H1 (cell line): Measurements from ENCODE around the gene KCNH1. TPM values are rescaled to one million over a fixed set of nuclear protein-coding genes. Genes with fewer than 3 reads are reported as not detected.

Source experiments
- CTCF ChIA-PET: fragments of 300-600 bp; sonication (Branson Sonifier 250); formaldehyde crosslinking; loops from one replicate; lab custom pipeline; 2021; ENCODE audit not compliant: partially characterized antibody; lab: Charles Lee
- POLR2A ChIA-PET: fragments of 300-600 bp; sonication (Branson Sonifier 250); formaldehyde crosslinking; loops from one replicate; lab custom pipeline; 2021; ENCODE audit warnings: inconsistent platforms; ENCODE audit not compliant: partially characterized antibody; lab: Charles Lee
- DNase-seq, 2 experiments: peaks; one replicate each; pipeline versions ENCODE4 v3.0.0 to v3.0.0-alpha.2; 2010 to 2022; ENCODE audit warnings: low spot score in 2 of 2, low read depth in 1 of 2, mixed read lengths in 1 of 2
- FAIRE-seq: peaks from 2 replicates; lab custom pipeline; 2011; peaks lifted over from hg19 to GRCh38; lab: Jason Lieb, UNC
- H2AFZ ChIP-seq: 2 replicates; pipeline ENCODE4 v1.8.1; 2012; ENCODE audit warnings: low read length, inconsistent platforms
- H2AK5ac ChIP-seq: 2 replicates; pipeline ENCODE4 v1.6.1; 2013; ENCODE audit warnings: low read depth, low read length
- H2BK120ac ChIP-seq: replicated peaks from 2 replicates; pipeline ENCODE3; 2013; ENCODE audit warnings: low read depth, low read length, inconsistent platforms
- H2BK12ac ChIP-seq: 2 replicates; pipeline ENCODE4 v1.6.1; 2013; ENCODE audit warnings: low read depth, low read length
- H2BK15ac ChIP-seq: 2 replicates; pipeline ENCODE4 v1.6.1; 2013; ENCODE audit warnings: low read length
- H2BK20ac ChIP-seq: 2 replicates; pipeline ENCODE4 v1.6.1; 2013; ENCODE audit warnings: low read length
- H2BK5ac ChIP-seq: 2 replicates; pipeline ENCODE4 v1.6.1; 2013; ENCODE audit warnings: low read depth, low read length
- H3K14ac ChIP-seq: 2 replicates; pipeline ENCODE4 v1.6.1; 2013; ENCODE audit warnings: inconsistent platforms; ENCODE audit not compliant: insufficient read length
- H3K18ac ChIP-seq: 2 replicates; pipeline ENCODE4 v1.6.1; 2013; ENCODE audit warnings: low read length; ENCODE audit errors: extremely low read depth
- H3K23ac ChIP-seq: 2 replicates; pipeline ENCODE4 v1.6.1; 2013; ENCODE audit warnings: inconsistent platforms; ENCODE audit not compliant: insufficient read length
- H3K23me2 ChIP-seq: 2 replicates; pipeline ENCODE4 v1.6.1; 2013; ENCODE audit warnings: low read depth, low read length
- H3K27ac ChIP-seq: 2 replicates; pipeline ENCODE4 v1.6.1; 2011; ENCODE audit warnings: low read depth, low read length, inconsistent platforms
- H3K27me3 ChIP-seq, 4 experiments: replicated peaks in 1 of 4; 1 replicate in 1 of 4; 2 replicates in 3 of 4; pipeline versions ENCODE4 v1.6.1 to v1.8.1; 2011 to 2013; ENCODE audit warnings: low read length in 3 of 4, mild to moderate bottlenecking in 3 of 4, inconsistent platforms in 2 of 4, mixed read lengths in 2 of 4, moderate library complexity in 1 of 4; ENCODE audit not compliant: control insufficient read depth in 3 of 4, insufficient read depth in 3 of 4; ENCODE audit errors: extremely low read depth in 1 of 4
- H3K36me3 ChIP-seq, 4 experiments: 2 replicates each; pipeline versions ENCODE4 v1.6.1 to v1.8.1; 2011 to 2013; ENCODE audit warnings: mild to moderate bottlenecking in 4 of 4, low read length in 3 of 4, moderate library complexity in 2 of 4, control low read depth in 1 of 4, inconsistent platforms in 1 of 4; ENCODE audit not compliant: insufficient read depth in 4 of 4, control insufficient read depth in 2 of 4
- H3K4ac ChIP-seq: replicated peaks from 2 replicates; pipeline ENCODE3; 2013; ENCODE audit warnings: low read length, low read depth, mixed read lengths, inconsistent platforms; ENCODE audit not compliant: insufficient read length
- H3K4me1 ChIP-seq, 4 experiments: replicated peaks in 1 of 4; 1 replicate in 1 of 4; 2 replicates in 3 of 4; pipeline versions ENCODE4 v1.6.1 to v1.8.1; 2011 to 2013; ENCODE audit warnings: low read length in 3 of 4, inconsistent platforms in 2 of 4, mixed read lengths in 1 of 4; ENCODE audit not compliant: insufficient read depth in 4 of 4, control insufficient read depth in 3 of 4
- H3K4me2 ChIP-seq, 2 experiments: 2 replicates each; pipeline versions ENCODE4 v1.6.1 to v1.8.1; 2011 to 2013; ENCODE audit warnings: low read depth in 2 of 2, low read length in 2 of 2, control low read depth in 1 of 2, inconsistent platforms in 1 of 2, mild to moderate bottlenecking in 1 of 2; ENCODE audit not compliant: insufficient read depth in 1 of 2
- H3K4me3 ChIP-seq, 4 experiments: fragments of 200-600, 300-600 bp in 1 of 4; sonication (generic), shearing (Covaris generic), sonication (Bioruptor Twin) in 1 of 4; 2 replicates each; pipeline versions ENCODE4 v1.5.1 to v1.8.1; 2011 to 2016; ENCODE audit warnings: low read length in 4 of 4, low read depth in 3 of 4, control low read depth in 2 of 4, inconsistent platforms in 2 of 4, mild to moderate bottlenecking in 2 of 4, mixed read lengths in 1 of 4, moderate library complexity in 1 of 4; ENCODE audit not compliant: insufficient read depth in 2 of 4; ENCODE audit errors: extremely low read depth in 1 of 4
- H3K56ac ChIP-seq: replicated peaks from 2 replicates; pipeline ENCODE3; 2013; ENCODE audit warnings: low read depth, mild to moderate bottlenecking, mixed read lengths, low read length, inconsistent platforms; ENCODE audit not compliant: insufficient read length
- H3K79me1 ChIP-seq: 2 replicates; pipeline ENCODE4 v1.6.1; 2013; ENCODE audit warnings: low read depth, low read length, control low read depth
- H3K79me2 ChIP-seq, 2 experiments: 2 replicates each; pipeline versions ENCODE4 v1.6.1 to v1.8.1; 2012 to 2013; ENCODE audit warnings: low read length in 2 of 2, mild to moderate bottlenecking in 2 of 2, inconsistent platforms in 1 of 2; ENCODE audit not compliant: insufficient read depth in 2 of 2, control insufficient read depth in 1 of 2
- H3K9ac ChIP-seq, 4 experiments: replicated peaks in 1 of 4; 1 replicate in 1 of 4; 2 replicates in 3 of 4; pipeline versions ENCODE4 v1.6.1 to v1.8.1; 2011 to 2013; ENCODE audit warnings: low read depth in 3 of 4, low read length in 3 of 4, control low read depth in 2 of 4, mild to moderate bottlenecking in 2 of 4, moderate library complexity in 2 of 4, inconsistent platforms in 1 of 4; ENCODE audit errors: extremely low read depth in 1 of 4
- H3K9me3 ChIP-seq, 2 experiments: 2 replicates each; pipeline versions ENCODE4 v1.6.1 to v1.8.1; 2012 to 2013; ENCODE audit warnings: mild to moderate bottlenecking in 2 of 2, moderate library complexity in 2 of 2, control low read depth in 1 of 2, inconsistent platforms in 1 of 2, low read depth in 1 of 2, low read length in 1 of 2, mixed read lengths in 1 of 2; ENCODE audit not compliant: insufficient read depth in 2 of 2
- H4K20me1 ChIP-seq, 2 experiments: replicated peaks in 1 of 2; 2 replicates each; pipeline versions ENCODE3 to v1.8.1; 2011 to 2013; ENCODE audit warnings: inconsistent platforms in 2 of 2, low read length in 2 of 2, mild to moderate bottlenecking in 1 of 2; ENCODE audit not compliant: insufficient read depth in 2 of 2, control insufficient read depth in 1 of 2
- H4K5ac ChIP-seq: 2 replicates; pipeline ENCODE4 v1.6.1; 2013; ENCODE audit warnings: low read length, low read depth, mixed read lengths, inconsistent platforms; ENCODE audit not compliant: insufficient read length
- H4K8ac ChIP-seq: 2 replicates; pipeline ENCODE4 v1.8.0; 2013; ENCODE audit warnings: mild to moderate bottlenecking, moderate library complexity, low read length, inconsistent platforms; ENCODE audit not compliant: insufficient read depth; ENCODE audit errors: extremely low read depth
- H4K91ac ChIP-seq: replicated peaks from 2 replicates; pipeline ENCODE3; 2013; ENCODE audit warnings: low read length, mixed read lengths, inconsistent platforms; ENCODE audit not compliant: insufficient read length
- CHD1 ChIP-seq: IDR thresholded peaks from 2 replicates; pipeline ENCODE4 v1.6.1; 2012; ENCODE audit warnings: low read depth, low read length, improper control_type of control experiment
- RFX5 ChIP-seq: IDR thresholded peaks from 2 replicates; pipeline ENCODE4 v1.6.1; 2011; ENCODE audit warnings: low read depth, low read length, improper control_type of control experiment, borderline replicate concordance
- SRF ChIP-seq: IDR thresholded peaks from 2 replicates; pipeline ENCODE4 v1.6.1; 2011; ENCODE audit warnings: mild to moderate bottlenecking, low read depth, low read length, moderate library complexity
- SUZ12 ChIP-seq: fragments of 200-600 bp; sonication (generic); IDR thresholded peaks from 2 replicates; pipeline ENCODE4 v1.6.1; 2012; ENCODE audit warnings: mild to moderate bottlenecking, inconsistent platforms, low read length, moderate library complexity, mixed read lengths
- WGBS, 2 experiments: shearing (Covaris generic) in 1 of 2; methylation state at CpG; one replicate each; pipeline versions ENCODE4 v1.1.6 to v1.1.7; 2013 to 2015; ENCODE audit warnings: low lambda C conversion rate in 2 of 2, mixed read lengths in 2 of 2, inconsistent platforms in 1 of 2, low coverage in 1 of 2, missing lambda C conversion rate in 1 of 2; ENCODE audit not compliant: insufficient replicate concordance in 2 of 2, insufficient coverage in 1 of 2, insufficient read length in 1 of 2; ENCODE audit errors: extremely low coverage in 1 of 2, missing lambda C conversion rate in 1 of 2; 5-methylcytosine and 5-hydroxymethylcytosine counted together
- polyA plus RNA-seq, 7 experiments: library from polyadenylated mRNA; depleted of rRNA in 3 of 7; stranded (reverse) in 5 of 7; unstranded in 2 of 7; fragments of >200 nt in 5 of 7; fragments of 200-250 nt in 2 of 7; gene quantifications; 1 replicate in 5 of 7; 2 replicates in 1 of 7; 4 replicates in 1 of 7; pipeline versions ENCODE4 v1.2.1 to v1.2.3, GENCODE V29; 2011 to 2013; ENCODE audit warnings: missing spikeins in 2 of 7, mixed read lengths in 2 of 7
- total RNA-seq: library from RNA; stranded (reverse); fragmentation: NEBNext Ultra II Directional; extraction: Animal tissue kit (Norgen Biotek cat#: 25700); gene quantifications from 2 replicates; pipeline ENCODE4 v1.2.1, GENCODE V29; 2021
- TF ChIP-seq, protein P1 (sequence below), 3 experiments: IDR thresholded peaks; 1 replicate in 2 of 3; 2 replicates in 1 of 3; pipeline versions ENCODE4 v1.5.1 to v1.6.1; 2011; ENCODE audit warnings: low read length in 3 of 3, mild to moderate bottlenecking in 3 of 3, inconsistent platforms in 2 of 3, low read depth in 1 of 3, moderate library complexity in 1 of 3; ENCODE audit not compliant: insufficient read depth in 1 of 3; ENCODE audit errors: control extremely low read depth in 1 of 3

Gene KCNH1
- total and polyA plus RNA-seq, 2 of the 8 experiments (the other 6 are each of a cell fraction or from before 2014, with no cell fraction given) = 0.27 to 0.34 TPM

DNA sequence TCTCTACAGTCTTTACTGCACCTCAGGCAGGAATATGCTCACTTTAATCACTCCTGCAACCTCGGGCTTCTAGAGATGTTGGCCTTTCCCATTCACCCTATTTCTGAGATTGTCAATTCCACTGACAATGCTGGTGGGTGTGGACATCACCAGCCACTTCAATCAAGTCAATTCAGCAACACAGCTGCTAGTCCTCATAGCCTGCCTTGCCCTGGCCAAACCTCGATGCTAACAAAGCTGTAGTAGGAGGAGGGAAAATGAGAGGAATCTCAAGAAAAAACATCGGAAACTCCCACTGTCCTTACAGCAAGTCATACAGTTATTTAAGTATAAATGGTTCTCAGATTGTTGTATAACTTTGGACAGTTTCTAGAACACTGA lies 155.0 kb downstream of the KCNH1 start:
- Histone ChIP-seq H3K79me1 (no peaks in the 10 kb centered on the region), H2BK15ac (no peak overlapping the region), H3K4me2 (no peak overlapping the region), H3K27me3 (no peaks in the 10 kb centered on the region), H2BK5ac (no peak overlapping the region), H4K5ac (no peak overlapping the region), H3K79me2 (no peaks in the 10 kb centered on the region), H3K9ac (no peak overlapping the region), H3K36me3 (no peaks in the 10 kb centered on the region), H3K27ac (no peak overlapping the region), H4K8ac (no peak overlapping the region), H2BK20ac (no peak overlapping the region), H3K14ac (no peak overlapping the region), H2BK120ac (no peak overlapping the region), H2AK5ac (no peak overlapping the region), H3K4me3 (no peak overlapping the region), H4K91ac (no peak overlapping the region), H3K4ac (no peak overlapping the region), H3K18ac (no peak overlapping the region), H3K23me2 (no peaks in the 10 kb centered on the region), H2AFZ (no peak overlapping the region), H2BK12ac (no peak overlapping the region), H3K56ac (no peak overlapping the region), H3K4me1 (no peaks in the 10 kb centered on the region), H4K20me1 (no peaks in the 10 kb centered on the region), H3K23ac (no peak overlapping the region), H3K9me3 (no peaks in the 10 kb centered on the region)
- TF ChIP-seq, protein P1, sequence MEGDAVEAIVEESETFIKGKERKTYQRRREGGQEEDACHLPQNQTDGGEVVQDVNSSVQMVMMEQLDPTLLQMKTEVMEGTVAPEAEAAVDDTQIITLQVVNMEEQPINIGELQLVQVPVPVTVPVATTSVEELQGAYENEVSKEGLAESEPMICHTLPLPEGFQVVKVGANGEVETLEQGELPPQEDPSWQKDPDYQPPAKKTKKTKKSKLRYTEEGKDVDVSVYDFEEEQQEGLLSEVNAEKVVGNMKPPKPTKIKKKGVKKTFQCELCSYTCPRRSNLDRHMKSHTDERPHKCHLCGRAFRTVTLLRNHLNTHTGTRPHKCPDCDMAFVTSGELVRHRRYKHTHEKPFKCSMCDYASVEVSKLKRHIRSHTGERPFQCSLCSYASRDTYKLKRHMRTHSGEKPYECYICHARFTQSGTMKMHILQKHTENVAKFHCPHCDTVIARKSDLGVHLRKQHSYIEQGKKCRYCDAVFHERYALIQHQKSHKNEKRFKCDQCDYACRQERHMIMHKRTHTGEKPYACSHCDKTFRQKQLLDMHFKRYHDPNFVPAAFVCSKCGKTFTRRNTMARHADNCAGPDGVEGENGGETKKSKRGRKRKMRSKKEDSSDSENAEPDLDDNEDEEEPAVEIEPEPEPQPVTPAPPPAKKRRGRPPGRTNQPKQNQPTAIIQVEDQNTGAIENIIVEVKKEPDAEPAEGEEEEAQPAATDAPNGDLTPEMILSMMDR (IDR thresholded peaks at IDR 0.05; ENCODE audit: control extremely low read depth in 1 of 3, insufficient read depth in 1 of 3, low read depth in 1 of 3, low read length in 3 of 3) = no peak
- TF ChIP-seq SUZ12 = no peak
- no peak for TF ChIP-seq CHD1
- TF ChIP-seq SRF = no peak
- no peak for TF ChIP-seq RFX5
- CTCF ChIA-PET = interaction anchor here (0.9 kb wide), 1 partner anchor 29 kb away, joined by 3 read pairs; no protein-coding TSS in a partner anchor
- POLR2A ChIA-PET = interaction anchor here (0.6 kb wide), 1 partner anchor 650 kb away, joined by 4 read pairs; no protein-coding TSS in a partner anchor
- FAIRE-seq (no peak), DNase-seq (no peak)
- WGBS, 2 experiments = 100% methylated on average over 3 of the region's 3 CpGs; no CpG with 5 or more reads in 1 of the 2 experiments
